ENCODE results near the gene C14orf132. TPM values are rescaled to one million over a fixed set of nuclear protein-coding genes. Genes with fewer than 3 reads are reported as not detected.

The C14orf132 gene
- total and polyA plus RNA-seq, 10 of the 15 experiments (the other 5 are each of a cell fraction or from before 2014, with no cell fraction given) = under 0.01 to 1.2 (median 0.03) TPM; not detected in 2

DNA sequence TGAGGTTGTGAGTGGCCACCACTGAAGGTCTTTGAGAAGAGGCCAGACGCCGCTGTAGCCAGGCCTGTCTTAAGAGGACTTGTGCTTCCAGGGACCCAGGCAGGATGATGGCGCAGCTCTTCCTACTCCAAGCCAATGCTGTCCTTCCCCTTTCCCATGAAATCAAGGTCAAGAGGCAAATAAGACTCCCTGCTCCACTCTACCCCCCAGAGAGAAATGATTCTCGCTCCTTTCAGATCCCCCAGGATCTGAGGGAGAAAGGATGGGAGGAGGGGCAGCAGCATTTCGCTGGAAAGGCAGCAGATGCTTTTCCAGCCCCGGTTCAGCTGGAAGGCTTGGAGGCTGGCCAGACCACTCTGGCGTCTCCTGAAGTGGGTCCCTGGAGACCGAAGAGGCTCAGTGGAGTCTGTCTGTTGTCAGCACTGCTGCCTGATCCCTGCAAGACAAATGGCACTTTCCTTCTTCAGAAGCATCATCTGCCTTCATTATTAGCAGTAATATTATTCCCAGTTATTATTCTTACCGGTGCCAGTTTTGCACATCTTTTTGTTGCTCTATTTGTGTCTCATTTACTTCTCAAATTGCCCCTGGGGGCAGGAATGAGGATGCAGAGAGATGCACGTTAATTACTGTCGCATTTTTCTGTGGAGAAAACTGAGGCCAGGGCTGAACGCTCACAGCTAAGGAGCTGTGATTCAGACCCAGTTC, 51.4 kb downstream of the C14orf132 start:
- Histone ChIP-seq H3K4me3 (no peak overlapping the region), H2AFZ (ENCODE audit: control insufficient read depth, low read depth, low read length) (no peak overlapping the region), H3K36me3 (ENCODE audit: control insufficient read depth in 2 of 2, insufficient read depth in 2 of 2, low read length in 1 of 2) (no peaks in the 10 kb centered on the region), H3K27me3 (replicated peaks in 1 of 2; ENCODE audit: control insufficient read depth in 2 of 2, insufficient read depth in 2 of 2, low read length in 1 of 2) (peaks cover 2 to 5% of the 10 kb centered on the region in 2 experiments; a peak in 2 of 4 replicates), H3K27ac (ENCODE audit: control insufficient read depth, insufficient read depth) (no peak overlapping the region), H3K4me1 (ENCODE audit: control insufficient read depth, insufficient read depth, low read length) (no peaks in the 10 kb centered on the region), H3K4me2 (ENCODE audit: control insufficient read depth, insufficient read depth) (no peak overlapping the region), H3K79me2 (ENCODE audit: control insufficient read depth, insufficient read depth, low read length) (no peaks in the 10 kb centered on the region), H3K9ac (ENCODE audit: control insufficient read depth, insufficient read depth, low read length) (no peak overlapping the region), H4K20me1 (ENCODE audit: control insufficient read depth, insufficient read depth) (no peaks in the 10 kb centered on the region), H3K9me3 (replicated peaks; ENCODE audit: control insufficient read depth, insufficient read depth, low read length) (no peaks in the 10 kb centered on the region)
- BruUV-seq (replicated peaks) = no TSS peak
- in situ Hi-C loops (cut with MboI) (loop anchor here (10.0 kb wide), 1 partner anchor 334 kb away; no protein-coding TSS in a partner anchor), intact Hi-C loops (cut with micrococcal nuclease; ENCODE audit: unreplicated experiment) (no loop called here)
- 46% methylated on average over 12 of the region's 12 CpGs for WGBS (ENCODE audit: insufficient coverage, insufficient replicate concordance, low lambda C conversion rate, missing lambda C conversion rate)
- FAIRE-seq = no peak
- no peak for DNase-seq (ENCODE audit: low read depth, low spot score)
- ChIA-PET RAD21 (ENCODE audit: unreplicated experiment) (no interaction called here), SMC1A (ENCODE audit: uncharacterized antibody, unreplicated experiment) (interaction anchor here (0.8 kb wide), 1 partner anchor 8 kb away, joined by 4 read pairs; no protein-coding TSS in a partner anchor), POLR2A (interaction anchor here (0.7 kb wide), 1 partner anchor 20 kb away, joined by 3 read pairs; no protein-coding TSS in a partner anchor), CTCF (interaction anchor here (0.6 to 1.6 kb wide), 3 partner anchors 8 to 39 kb away, joined by 3 to 4 read pairs (median 3); no protein-coding TSS in a partner anchor)
- no peak for ATAC-seq
- TF ChIP-seq EZH2 (IDR thresholded peaks at IDR 0.05; ENCODE audit: borderline replicate concordance, control insufficient read depth, low read depth, low read length) (no peak), YBX1 (IDR thresholded peaks at IDR 0.05) (no peak), NFYB (IDR thresholded peaks at IDR 0.05; ENCODE audit: insufficient read depth, low read depth, low read length) (no peak), IRF4 (IDR thresholded peaks at IDR 0.05; ENCODE audit: low read depth, low read length) (no peak), RFX5 (IDR thresholded peaks at IDR 0.05; ENCODE audit: low read depth, low read length) (no peak), BCLAF1 (IDR thresholded peaks at IDR 0.05) (no peak), BACH1 (IDR thresholded peaks at IDR 0.05; ENCODE audit: borderline replicate concordance) (no peak), REST (IDR thresholded peaks at IDR 0.05; ENCODE audit: low read depth, low read length) (no peak), NFYA (IDR thresholded peaks at IDR 0.05; ENCODE audit: borderline replicate concordance, low read depth, low read length) (no peak), NR2C2 (IDR thresholded peaks at IDR 0.05; ENCODE audit: borderline replicate concordance, control insufficient read depth, insufficient read length, low read depth) (no peak), MYB (IDR thresholded peaks at IDR 0.05; ENCODE audit: borderline replicate concordance, low read depth, low read length) (no peak), ZBTB11 (CRISPR knock-in tag; IDR thresholded peaks at IDR 0.05) (no peak), STAT1 (conservative IDR thresholded peaks at IDR 0.05) (no peak)
